GM12873 (cell line): ENCODE data around the gene TMEM86B.

Source experiments
- TF ChIP-seq, protein P1 (sequence below): IDR thresholded peaks from 2 replicates; pipeline ENCODE4 v1.5.1; 2012; ENCODE audit warnings: low read depth, mild to moderate bottlenecking, moderate library complexity, low read length, control low read depth; ENCODE audit not compliant: insufficient read depth; ENCODE audit errors: missing control alignments

TMEM86B gene

GRCh38 chr19:55262359-55262758, 33.8 kb upstream of the TMEM86B start:
- TF ChIP-seq, protein P1, sequence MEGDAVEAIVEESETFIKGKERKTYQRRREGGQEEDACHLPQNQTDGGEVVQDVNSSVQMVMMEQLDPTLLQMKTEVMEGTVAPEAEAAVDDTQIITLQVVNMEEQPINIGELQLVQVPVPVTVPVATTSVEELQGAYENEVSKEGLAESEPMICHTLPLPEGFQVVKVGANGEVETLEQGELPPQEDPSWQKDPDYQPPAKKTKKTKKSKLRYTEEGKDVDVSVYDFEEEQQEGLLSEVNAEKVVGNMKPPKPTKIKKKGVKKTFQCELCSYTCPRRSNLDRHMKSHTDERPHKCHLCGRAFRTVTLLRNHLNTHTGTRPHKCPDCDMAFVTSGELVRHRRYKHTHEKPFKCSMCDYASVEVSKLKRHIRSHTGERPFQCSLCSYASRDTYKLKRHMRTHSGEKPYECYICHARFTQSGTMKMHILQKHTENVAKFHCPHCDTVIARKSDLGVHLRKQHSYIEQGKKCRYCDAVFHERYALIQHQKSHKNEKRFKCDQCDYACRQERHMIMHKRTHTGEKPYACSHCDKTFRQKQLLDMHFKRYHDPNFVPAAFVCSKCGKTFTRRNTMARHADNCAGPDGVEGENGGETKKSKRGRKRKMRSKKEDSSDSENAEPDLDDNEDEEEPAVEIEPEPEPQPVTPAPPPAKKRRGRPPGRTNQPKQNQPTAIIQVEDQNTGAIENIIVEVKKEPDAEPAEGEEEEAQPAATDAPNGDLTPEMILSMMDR, result no peak

DNA sequence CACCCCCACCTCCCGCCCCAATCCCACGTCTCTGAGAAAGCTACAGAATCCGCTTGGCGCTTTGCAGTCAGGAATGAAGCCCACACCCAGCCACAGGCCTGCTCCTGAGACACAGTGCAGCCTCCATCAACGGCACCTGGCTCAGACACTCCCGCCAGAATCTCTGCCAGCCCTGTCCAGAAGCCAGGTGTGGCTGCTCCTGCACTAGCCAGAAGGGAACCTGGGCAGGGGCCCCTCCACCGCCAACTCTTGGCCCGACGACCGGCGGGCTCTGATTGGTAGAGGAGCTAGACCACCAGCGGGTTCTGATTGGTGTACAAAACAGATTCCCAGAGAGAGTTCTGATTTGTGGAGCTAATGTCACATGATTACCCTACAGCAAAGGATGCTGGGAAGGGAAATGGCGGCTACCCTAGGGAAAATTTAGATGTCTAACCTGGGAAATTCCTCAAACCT, 33.1 kb upstream of the TMEM86B start:
- TF ChIP-seq, protein P1, result no peak

DNA sequence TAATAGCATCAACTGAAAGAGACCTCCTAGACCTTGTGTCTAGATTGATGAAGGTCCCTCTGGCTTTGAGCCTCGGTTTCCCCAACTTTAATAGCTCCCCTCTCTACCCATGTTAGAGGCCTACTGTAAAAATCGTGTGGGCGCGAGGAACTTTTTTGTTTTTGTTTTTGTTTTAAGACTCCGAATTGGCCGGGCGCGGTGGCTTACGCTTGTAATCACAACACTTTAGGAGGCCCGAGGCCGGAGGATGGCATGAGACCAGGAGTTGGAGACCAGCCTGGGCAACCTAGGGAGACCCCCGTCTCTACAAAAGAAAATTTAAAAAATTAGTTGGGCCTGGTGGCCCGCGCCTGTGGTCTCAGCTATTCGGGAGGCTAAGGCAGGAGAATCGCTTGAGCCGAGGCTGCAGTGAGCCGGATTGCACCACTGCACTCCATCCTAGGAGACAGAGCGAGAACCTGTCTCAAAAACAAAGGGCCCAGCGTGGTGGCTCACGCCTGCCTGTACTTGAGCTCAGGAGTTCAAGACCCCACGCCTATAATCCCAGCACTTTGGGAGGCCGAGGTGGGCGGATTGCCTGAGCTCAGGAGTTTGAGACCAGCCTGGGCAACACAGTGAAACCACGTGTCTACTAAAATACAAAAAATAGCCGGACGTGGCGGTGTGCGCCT, 31.1 kb upstream of the TMEM86B start:
- TF ChIP-seq, protein P1, result no peak

- TF ChIP-seq, protein P1, result no peak
Measured at GRCh38 chr19:55258828-55259539, 30.4 kb upstream of the TMEM86B start, which contains the start of gene PPP6R1. TSS of gene PPP6R1 (minus strand) at chr19:55259017. CDS start at chr19:55247103, 11,914 bp downstream.

GRCh38 chr19:55258476-55258827, 29.9 kb upstream of the TMEM86B start:
- TF ChIP-seq, protein P1, result no peak

DNA sequence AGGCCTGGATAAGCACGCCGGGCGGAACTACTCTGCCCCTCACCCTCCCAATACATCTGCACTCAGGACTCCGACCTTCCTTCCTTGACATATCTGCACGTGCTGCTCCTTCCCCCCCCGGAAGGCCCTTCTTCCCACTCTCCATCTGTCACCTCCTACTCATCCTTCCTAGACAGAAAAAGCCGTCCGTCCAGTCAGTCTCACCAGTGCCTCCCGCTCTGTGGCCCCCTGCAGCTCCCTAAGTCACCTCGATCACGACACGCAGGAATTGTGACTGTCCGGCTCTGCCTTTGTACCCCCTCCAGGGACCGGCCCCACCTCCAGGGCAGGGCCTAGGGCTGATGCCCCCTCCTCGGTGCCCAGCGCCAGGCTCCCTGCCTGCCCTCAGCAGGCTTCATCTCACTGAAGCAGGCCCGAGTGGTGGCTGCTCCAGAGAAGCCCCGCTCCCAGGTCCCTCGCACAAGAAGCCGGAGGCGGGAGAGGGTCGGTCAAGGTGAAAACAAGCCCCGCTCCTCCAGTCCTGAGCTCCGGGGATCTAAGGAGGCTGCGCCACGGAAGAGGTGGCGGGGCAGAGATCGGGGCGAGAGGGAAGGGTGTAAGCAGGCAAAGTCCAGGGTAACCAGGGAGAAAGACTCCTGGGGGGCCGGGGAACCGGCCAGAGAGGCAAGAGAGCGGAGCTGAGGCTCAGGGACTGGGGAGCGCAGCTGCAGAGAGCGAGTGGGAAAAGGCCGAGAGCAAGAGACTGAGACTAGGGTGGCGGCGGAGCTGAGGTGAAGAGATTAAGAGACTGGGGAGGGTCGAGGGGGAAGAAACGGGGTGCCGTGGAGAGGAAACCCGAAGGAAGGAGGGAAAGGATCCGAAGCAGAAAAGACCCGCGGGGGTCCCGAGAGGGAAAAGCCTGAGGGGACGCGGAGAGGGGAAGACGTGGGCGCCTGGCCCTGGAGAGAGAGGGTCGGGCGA, 29.2 kb upstream of the TMEM86B start:
- TF ChIP-seq, protein P1, result no peak
